Measurements from ENCODE around the gene TCEANC2.
A peak's percentile ranks its signal among the peaks of the same experiment; 100 is the strongest.
"Not testable (repeated sequence)": the region's sequence is repeated elsewhere in the genome, so short reads cannot be mapped to it uniquely, and the experiment has no call there.

TCEANC2 gene

DNA sequence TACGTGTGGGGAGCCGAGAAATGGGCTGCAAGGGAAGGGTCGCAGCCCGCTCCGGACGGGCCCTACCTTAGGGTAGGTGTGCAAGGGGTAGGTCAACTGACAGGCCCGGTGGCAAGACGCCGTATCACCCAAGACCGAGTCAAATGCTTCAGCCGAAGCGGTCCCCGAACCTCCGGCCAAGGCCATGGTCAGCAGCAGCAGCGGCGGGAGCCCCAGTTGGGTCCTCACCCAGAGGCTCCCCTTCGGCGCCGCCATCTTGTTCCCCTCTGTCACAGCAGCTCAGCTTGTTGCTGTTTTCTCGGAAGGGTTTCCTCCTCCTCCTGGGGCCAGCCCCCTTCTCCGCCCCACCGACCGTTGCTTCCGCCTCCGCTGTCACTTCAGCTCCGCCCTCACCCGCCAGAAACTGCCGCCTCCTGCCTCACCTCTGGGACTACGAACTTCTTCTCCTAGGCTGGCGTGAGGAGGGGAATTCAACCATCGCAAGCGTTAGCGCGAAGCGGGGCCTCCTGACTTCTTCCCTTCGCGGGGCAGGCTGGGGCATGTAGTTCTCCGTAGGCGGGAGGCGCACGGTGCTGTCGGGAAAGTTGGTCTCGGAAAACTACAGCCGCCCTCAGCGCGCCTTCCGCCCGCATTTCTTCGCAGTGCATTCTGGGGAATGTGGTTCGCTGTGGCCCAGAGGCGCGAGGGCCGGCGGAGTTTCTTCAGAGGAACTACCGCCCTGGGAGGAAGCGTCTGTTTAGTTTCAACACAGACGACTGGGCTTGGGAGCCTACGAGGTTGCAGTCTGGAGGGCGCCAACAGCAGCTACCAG lies at the start of gene TCEANC2, which contains the start of gene TMEM59:
TCEANC2 (plus strand) TSS at position 675 of the 811 bp plus-strand sequence. CDS start 815 bp downstream, outside the sequence.
TMEM59 (minus strand) TSS at position 271 of the 811 bp plus-strand sequence; CDS start at position 255, 16 bp downstream.
- DNase-seq: peak; percentile 84 to 93

- not testable (repeated sequence) for DNase-seq
Measured at GRCh38 chr1:54003750-54004480, 49.5 kb upstream of the TCEANC2 start.

DNA sequence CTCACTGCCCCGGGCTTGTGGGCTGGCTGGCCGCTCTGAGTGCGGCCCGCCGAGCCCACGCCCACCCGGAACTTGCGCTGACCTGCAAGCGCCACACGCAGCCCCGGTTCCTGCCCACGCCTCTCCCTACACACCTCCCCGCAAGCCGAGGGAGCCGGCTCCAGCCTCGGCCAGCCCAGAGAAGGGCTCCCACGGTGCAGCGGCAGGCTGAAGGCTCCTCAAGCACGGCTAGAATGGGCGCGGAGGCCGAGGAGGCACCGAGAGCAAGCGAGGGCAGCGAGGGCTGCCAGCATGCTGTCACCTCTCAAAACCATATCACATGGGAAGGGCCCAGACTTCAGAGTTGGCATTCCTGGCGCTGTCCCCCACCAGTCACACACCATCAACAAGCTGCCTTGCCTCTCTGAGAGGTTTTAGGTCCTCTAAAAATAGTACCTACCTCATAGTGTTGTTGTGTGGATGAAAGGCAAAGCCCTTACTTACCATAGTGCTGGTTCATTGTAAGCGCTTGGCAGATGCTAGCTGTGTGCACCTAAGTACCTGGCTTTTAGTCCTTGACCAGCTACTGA lies 48.8 kb upstream of the TCEANC2 start:
- DNase-seq: no peak

- DNase-seq: no peak
Measured at GRCh38 chr1:54006508-54006907, 46.9 kb upstream of the TCEANC2 start.

- no peak for DNase-seq
Measured at GRCh38 chr1:54007613-54008012, 45.8 kb upstream of the TCEANC2 start.

DNA sequence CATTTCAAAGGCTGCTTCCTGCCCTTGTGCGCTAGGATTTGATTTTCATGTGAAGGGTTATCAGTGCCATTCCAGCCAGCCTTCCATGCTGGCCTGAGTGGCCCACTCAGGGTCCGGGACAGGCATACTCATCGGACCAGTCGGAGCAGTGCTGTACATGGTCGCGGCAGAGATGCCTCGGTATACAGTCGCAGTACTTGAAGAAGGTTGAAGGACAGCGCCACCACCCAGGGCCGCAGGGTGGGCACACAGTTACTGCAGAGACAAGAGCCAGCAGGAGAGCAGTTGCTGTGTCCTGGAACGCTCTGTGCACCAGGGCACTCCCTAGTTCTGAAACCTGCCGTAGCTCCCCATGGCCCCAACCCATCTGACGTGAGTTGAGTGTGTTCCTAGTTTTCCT lies 44.5 kb upstream of the TCEANC2 start:
- no peak for DNase-seq

- no peak for DNase-seq
Measured at GRCh38 chr1:54009406-54009805, 44.0 kb upstream of the TCEANC2 start.

DNA sequence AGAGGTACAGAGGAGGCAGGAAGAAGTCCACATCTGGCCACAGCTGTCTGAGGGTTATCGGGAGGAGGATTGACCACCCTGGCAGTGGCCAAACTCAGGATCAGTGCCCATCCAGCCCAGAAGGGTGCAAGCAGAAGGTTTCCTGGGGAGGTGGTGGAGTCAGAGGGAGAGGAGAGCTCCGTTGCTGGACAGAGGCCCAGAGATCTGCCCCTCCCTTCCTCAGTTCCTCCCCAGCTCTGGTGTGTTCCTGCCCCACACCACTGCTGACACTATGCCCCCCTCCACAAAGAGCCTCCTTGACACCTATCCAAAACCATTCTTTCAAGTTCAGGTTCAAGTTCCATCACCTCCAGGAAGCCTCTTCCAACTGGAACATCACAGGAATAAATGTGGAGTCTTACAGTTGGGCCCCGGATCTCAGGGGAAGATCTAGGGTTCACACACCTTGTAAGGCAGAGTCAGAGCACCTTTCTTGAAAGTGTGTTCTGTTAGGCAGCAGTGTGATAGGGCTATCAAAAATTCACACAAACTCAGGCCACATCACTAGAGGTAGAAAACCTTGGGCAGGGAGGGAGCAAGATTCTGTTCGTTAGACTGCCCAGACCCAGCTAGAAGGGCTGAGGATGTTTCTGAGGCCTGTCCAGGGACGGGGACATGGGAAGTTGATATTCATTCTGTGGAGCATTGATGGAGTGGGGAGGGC lies 42.8 kb upstream of the TCEANC2 start:
- no peak for DNase-seq

- DNase-seq: no peak
Measured at GRCh38 chr1:54011316-54012007, 41.9 kb upstream of the TCEANC2 start.

DNA sequence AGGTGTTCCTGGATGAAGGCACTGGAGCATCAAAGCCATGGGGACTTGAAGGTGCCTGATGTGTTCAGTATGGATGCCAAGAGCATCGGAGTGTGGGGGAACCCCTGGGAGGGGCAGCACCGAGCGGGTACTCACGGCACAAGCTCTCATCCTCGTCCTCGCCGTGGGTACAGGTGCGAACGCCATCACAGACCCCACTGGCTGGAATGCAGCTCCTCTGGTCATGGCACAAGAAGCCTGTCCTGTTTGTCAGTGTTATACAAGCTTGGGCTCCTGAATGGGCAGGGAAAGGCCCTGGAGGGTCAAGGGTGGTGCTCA lies 41.4 kb upstream of the TCEANC2 start:
- no peak for DNase-seq

DNA sequence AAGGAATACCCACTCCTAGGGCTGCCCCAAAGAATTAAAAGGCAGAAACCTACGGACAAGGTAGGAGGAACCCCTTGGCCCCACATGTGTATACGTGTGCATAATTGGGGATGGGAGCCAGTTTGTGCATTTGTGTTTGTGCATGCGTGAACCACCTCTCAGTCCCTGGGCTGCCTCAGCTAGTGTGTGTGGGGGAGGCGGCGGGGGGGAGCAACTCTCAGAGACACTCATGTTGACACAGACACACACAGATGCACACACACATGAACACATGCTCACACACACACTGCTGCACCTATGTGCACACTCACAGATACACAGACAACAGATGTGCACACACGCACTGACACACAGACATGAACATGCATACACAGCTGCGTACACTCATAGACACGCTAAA lies 40.5 kb upstream of the TCEANC2 start:
- DNase-seq: no peak

GRCh38 chr1:54013393-54014008 lies 39.9 kb upstream of the TCEANC2 start:
- DNase-seq: no peak

DNA sequence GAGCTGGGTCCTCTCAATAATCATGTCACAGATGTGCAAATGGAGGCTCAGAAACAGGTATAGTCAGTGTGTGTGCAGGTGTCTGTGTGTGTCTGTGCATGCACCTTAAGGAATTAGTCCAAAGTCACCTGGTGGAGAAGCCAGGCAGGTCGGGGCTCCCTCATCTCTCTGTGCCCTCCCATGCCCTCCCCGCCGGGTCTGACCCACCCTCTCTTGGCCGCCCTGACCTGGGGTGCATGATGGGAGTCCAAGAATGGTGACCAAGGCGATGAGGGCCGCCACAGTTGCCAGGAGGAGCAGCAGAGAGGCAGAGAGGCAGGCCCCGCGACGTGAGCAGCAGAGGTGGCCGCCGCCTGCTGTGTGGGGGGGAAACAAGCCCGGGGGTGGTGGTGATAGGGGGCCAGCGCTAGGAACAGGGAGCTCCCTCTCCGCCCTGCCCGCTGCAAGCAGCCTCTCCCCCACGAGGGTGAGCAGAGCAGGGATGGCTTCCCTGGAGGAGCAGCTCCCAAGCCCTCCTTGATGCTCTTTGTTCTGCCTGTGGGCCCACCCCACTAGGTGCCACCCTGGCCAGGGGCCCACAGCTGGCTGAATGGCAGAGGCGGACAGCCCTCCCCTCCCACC lies 39.3 kb upstream of the TCEANC2 start:
- DNase-seq: no peak

- DNase-seq: no peak
Measured at GRCh38 chr1:54016343-54017282, 36.8 kb upstream of the TCEANC2 start.

GRCh38 chr1:54017979-54018378 lies 35.4 kb upstream of the TCEANC2 start, which contains the start of gene LDLRAD1:
Gene LDLRAD1, minus strand, starts transcription at chr1:54018186. Its CDS starts 74 bp downstream, at chr1:54018112.
- DNase-seq: no peak

DNA sequence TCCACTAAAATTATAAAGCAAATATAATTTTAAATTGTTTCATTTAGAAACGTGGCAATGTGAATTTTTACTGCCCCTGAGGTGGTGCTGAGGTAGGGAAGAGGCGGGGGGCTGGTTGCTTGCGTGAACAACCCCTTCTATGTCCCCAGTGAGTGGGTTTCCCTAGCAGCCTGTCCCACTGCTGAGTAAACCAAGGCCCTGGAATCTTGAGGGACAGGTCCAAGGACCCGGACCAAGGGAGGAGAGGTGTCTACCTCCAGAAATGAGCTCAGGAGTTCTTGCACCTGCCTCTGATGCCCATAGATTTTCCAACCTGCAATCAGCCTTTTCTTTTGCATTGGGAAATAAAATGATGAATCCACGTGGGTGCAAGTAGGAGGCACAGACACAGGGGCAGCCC lies 34.8 kb upstream of the TCEANC2 start:
- DNase-seq: no peak

DNA sequence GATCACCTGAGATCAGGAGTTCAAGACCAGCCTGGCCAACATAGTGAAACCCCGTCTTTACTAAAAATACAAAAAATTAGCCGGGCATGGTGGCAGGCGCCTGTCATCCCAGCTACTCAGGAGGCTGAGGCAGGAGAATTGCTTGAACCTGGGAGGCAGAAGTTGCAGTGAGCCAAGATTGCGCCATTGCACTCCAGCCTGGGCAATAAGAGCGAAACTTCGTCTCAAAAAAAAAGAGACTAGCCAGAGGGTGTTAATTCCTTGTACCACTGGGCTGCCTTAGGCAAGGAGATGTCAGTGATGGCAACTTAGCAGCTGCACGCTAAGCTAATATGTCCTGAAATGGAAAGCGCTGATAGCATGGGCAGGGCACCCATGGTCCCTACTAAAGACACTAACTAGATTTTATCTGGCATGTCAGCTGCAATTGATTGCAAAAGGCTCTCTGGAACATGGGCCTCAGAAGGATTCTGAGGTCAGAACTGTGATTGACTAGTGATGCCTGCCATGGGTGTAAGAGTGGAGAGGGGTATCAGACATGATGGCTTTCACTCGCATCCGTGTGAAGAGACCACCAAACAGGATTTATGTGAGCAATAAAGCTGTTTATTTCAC lies 33.7 kb upstream of the TCEANC2 start:
- DNase-seq: not testable (repeated sequence)

GRCh38 chr1:54024358-54024757 lies 29.1 kb upstream of the TCEANC2 start:
- no peak for DNase-seq

DNA sequence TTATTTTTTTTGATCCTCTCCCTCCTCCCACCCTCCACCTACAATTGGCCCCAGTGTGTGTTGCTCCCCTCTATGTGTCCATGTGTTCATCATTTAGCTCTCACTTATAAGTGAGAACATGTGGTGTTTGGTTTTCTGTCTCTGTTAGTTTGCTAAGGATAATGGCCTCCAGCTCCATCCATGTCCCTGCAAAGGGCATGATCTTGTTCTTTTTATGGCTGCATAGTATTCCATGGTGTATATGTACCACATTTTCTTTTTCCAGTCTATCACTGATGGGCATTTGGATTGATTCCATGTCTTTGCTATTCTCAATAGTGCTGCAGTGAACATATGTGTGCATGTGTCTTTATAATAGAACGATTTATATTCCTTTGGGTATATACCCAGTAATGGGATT lies 28.6 kb upstream of the TCEANC2 start:
- DNase-seq: not testable (repeated sequence)

- no peak for DNase-seq
Measured at GRCh38 chr1:54027848-54028247, 25.6 kb upstream of the TCEANC2 start.
